Activated CD8-positive, alpha-beta memory T cell treated with anti-CD3 and anti-CD28 coated beads, Interleukin-2, amount 50 U/mL, for 24 hours (primary cell): ENCODE measurements around the gene CBR3.
A peak's percentile ranks its signal among the peaks of the same experiment; 100 is the strongest.
"Not testable (repeated sequence)": the region's sequence is repeated elsewhere in the genome, so short reads cannot be mapped to it uniquely, and the experiment has no call there.

ENCODE experiments used
- DNase-seq: peaks from one replicate; pipeline ENCODE4 v3.0.0-alpha.2; 2020; ENCODE audit errors: extremely low read depth

Gene CBR3

DNA sequence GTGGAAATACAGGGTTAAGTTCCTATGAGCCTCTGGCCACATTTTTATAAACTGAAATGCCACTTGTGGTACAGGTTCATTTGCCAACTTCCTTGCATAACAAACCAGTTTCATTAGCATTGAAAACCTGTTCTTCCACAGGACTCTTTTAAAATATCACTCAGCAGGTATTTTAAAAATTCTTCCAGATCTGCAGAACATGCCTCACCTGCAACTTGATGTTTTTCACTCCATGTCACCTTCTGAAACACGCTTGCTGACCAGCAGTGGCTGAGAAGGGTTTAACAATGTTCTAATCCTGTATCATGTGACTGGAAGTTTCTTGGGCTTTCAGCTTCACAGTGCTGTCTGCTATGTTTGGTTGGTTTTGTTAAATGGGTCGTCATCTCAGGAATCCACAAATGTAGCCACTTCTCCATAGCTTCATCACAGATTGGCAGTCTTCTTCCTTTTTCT is 17.6 kb upstream of the CBR3 start:
- no peak for DNase-seq

DNA sequence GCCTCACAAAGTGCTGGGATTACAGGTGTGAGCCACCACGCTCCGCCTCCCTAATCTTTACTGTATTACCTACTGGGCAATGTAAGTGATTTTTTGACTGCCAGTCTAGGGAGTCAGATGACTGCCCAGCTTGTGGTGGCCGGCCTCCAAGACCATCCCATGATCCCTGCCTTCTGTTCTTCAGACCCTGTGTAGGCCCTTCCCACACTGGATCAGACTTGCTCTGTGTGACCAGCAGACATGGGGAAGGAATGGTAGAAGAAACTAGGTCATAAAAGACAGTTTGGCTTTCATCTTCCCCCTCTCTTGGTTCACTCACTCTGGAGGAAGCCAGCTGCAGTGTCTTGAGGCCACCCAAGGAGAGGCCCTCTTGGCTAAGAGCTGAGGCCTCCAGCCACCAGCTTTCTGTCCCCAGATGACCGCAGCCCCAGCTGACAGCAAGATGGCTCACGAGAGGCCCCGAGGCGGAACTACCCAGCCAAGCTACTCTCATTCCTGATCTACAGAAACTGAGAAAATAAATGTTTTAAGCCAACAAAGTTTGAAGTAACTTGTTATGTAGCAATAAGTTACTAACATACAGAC is 14.5 kb upstream of the CBR3 start:
- DNase-seq: no peak

DNA sequence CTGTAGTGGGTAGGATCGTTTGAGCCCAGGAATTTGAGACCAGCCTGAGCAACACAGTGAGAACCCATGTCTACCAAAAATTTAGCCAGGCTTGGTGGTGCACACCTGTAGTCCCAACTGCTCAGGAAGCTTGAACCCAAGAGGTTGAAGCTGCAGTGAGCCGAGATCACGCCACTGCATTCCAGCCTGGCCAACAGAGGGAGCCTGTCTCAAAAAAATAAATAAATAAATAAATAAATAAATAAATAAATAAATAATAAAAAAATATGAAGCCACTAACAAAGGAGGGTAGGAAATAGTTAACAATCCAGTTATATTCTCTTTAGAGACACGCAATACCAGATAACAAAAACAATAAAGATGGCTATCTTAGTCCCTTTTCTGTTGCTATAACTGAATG is 11.9 kb upstream of the CBR3 start:
- no peak for DNase-seq

DNA sequence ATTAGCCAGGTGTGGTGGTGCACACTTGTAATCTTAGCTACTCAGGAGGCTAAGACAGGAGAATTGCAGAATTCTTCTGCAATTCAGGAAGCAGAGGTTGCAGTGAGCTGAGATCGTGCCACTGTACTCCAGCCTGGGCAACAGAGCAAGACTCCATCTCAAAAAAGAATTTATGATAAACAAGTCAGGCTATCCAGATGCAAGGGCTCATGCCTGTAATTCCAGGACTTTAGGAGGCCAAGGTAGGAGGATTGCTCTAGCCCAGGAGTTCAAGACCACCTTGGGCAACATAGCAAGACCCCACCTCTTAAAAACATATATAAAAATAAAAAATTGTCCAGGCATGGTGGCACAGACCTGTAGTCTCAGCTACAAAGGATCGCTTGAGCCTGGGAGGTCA is 10.5 kb upstream of the CBR3 start:
- DNase-seq: no peak

DNA sequence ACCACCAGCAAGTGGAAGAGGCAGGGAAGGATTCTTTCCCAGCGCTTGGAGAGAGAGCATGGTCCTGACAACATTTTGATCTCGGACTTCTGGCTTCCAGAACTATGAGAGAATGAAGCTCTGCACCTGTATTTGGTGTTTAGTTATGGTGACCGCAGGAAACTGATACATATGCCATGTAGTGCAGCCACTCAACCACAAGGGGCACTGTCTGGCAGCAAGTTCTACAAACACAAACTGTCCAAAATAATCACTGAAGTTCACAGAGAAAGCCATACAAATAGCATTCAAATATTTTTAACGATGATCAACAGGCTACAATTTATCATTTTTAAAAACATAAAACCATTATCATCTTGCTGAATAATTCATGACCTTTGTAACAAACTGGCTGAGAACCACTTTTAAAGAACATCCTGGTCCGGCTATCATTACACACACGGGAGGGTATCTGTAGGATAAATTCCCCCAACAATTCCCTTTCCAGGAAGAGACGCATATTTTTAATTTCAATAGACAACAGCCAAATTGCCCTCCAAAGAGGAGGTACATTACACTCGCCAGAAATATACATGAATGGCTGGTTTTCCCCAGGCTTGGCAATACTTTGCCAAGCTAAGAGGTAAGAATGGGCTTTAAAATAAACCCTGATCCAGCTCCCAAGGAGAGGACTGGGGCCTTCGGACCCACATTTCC is 9.2 kb upstream of the CBR3 start:
- no peak for DNase-seq

DNA sequence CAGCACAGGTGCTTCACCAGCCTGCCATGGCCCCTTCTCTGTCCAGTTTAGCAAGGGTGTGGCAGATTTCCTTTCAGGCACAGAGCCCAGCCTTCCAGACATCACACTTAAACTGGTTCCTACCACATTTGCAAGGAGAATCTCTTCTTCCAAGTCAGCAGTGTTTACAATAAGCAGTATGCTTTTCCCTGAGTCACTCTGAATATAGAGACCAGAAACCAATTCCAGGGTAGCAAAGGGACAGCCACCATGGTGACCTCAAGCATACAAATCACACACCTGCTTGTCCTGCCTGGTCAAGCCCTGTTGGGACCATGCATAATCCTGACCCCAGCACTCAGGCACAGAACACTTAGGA is 8.7 kb upstream of the CBR3 start:
- DNase-seq: no peak

DNA sequence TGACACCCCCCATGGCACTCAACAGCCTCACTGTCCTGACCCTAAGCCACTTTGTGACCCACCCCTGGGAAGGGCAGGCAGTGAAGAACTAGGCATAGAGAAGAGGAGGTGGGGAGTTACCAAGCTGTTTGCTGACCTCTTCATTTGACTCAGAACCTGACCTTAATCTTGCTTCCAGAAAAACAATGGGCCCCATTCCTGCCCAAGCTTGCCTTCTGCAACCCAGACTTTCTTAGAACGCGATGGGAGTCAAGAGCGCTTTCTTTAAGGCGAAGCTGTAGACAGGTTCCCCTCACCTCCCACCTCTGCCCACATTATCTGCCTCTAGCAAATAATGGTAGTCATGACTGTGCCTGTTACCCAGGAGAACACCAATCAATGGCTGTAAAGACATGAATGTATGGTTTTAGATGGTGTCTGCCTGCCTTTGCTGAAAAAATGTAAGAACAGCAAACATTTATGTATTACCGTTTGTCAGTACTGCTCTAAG is 8.2 kb upstream of the CBR3 start:
- no peak for DNase-seq

DNA sequence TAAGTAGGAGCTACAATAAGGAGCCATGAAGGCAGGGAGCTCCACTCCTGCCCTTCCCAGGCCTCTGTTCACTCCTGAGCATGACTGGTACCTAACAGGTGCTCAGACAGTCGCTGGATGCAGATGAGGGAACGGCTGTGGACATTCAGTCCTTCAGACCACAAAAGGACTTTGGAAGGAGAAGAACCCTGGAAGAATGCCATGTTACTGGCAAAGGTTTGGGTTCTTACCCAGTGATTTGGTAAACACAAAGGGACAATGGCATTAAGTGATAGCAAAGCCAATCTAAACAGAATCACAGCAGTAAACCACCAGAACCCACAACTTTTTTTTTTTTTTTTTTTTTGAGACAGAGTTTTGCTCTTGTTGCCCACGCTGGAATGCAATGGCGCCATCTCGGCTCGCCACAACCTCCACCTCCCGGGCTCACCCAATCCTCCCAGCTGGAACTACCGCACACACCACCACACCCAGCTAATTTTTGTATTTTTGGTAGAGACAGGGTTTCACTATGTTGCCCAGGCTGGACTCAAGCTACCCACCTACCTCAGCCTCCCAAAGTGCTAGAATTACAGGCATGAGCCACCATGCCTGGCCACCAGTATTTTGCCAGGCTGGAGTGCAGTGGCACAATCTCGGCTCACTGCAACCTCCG is 7.5 kb upstream of the CBR3 start:
- no peak for DNase-seq

DNA sequence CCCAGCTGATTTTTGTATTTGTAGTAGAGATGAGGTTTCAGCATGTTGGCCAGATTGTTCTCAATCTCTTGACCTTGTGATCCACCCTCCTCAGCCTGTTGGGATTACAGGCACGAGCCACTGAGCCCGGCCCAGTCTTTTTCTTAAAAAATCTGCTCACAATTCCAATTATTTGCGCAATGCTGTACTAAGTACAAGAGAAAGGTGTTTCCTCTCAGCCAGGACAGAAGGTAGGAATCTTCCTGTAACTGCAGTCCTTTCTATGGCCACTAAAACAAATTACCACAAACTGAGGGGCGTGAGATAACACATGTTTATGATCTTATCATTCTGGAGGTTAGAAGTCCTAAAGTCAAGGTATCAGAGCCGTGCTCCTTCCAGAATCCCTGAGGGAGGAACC is 6.9 kb upstream of the CBR3 start:
- no peak for DNase-seq

DNA sequence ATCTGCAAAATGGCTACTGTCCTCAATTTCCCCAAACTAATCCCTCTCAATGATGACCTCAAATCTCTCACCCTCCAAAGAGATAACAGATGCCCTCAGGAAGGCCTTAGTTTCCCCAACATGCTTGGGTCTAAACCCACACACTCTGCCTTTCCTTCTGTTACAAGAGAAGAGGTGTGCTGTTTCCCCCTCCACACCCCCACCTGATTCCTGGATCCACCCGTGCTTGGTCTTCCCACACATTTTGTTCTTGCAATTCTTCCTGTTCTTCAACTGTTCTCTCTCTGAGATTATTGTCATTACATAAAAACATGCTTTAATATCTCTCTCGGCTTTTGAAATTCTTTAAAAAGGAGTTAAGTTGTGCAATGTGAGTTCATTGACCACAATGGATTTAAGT is 5.7 kb upstream of the CBR3 start:
- no peak for DNase-seq

DNA sequence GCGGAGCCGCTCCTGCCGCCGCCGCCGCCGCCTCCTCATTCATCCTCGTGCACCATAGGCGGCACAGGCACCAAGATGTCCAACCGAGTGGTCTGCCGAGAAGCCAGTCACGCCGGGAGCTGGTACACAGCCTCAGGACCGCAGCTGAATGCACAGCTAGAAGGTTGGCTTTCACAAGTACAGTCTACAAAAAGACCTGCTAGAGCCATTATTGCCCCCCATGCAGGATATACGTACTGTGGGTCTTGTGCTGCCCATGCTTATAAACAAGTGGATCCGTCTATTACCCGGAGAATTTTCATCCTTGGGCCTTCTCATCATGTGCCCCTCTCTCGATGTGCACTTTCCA is 4.5 kb upstream of the CBR3 start:
- DNase-seq: not testable (repeated sequence)

DNA sequence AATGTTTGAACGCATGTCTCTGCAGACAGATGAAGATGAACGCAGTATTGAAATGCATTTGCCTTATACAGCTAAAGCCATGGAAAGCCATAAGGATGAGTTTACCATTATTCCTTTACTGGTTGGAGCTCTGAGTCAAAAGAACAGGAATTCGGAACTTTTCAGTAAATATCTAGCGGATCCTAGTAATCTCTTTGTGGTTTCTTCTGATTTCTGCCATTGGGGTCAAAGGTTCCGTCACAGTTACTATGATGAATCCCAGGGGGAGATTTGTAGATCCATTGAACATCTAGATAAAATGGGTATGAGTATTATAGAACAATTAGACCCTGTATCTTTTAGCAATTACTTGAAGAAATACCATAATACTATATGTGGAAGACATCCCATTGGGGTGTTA is 4.0 kb upstream of the CBR3 start:
- DNase-seq: not testable (repeated sequence)

DNA sequence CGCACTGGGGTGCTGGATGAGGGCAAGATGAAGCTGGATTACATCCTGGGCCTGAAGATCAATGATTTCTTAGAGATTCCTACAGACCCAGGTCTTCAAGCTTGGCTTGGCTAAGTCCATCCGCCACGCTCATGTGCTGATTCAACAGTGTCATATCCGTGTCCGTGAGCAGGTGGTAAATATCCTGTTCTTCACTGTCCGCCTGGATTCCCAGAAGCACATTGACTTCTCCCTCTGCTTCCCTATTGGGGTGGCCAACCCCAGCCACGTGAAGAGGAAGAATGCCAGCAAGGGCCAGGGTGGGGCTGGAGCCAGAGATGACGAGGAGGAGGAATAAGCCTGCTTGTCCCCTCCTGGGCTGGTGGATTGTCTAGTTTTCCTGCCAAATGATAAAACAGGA is 2.2 kb upstream of the CBR3 start:
- no peak for DNase-seq

DNA sequence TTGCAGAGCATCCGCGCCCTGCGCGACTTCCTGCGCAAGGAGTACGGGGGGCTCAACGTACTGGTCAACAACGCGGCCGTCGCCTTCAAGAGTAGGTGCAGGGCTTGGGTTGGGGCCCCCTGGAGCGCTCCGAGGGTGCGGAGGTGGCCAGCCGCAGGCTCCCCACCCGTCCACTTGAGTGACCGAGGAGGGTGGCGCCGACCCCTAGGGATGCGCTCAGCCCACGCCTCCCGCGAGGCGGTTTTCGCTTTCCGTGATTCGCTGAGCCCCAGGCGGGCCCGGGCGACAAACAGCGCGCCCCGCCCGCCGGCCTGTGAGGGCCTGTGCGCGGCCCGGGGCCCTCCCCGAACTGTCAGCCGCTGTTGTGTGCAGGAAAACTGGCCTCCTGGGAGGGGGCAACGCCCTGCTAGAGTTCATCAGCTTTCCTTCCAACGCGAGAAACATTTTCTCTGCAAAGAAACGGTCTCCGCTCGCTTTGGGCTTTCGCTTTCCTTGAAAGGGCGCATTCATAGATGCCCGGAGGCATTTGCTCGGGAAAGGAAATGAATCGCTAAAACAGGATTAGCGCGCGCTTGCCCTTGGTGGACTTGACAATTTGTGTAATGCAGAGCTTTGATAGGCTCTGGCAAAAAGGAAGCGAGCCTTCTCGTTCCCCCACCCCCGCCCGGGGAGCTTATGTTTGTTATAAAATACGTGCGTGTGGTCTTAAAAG is 668 bp downstream of the CBR3 start:
- no peak for DNase-seq

DNA sequence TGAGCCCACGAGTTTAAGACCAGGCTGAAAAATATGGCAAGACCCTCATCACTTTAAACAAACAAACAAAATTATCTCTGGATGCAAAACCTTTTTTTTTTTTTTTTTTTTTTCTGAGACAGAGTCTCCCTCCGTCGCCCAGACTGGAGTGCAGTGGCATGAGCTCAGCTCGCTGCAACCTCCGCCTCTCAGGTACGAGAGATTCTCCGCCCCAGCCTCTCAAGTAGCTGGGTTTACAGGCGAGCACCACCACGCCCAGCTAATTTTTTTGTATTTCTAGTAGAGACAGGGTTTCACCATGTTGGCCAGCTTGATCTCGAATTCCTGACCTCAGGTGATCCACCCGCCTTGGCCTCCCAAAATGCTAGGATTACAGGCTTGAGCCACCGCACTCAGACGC is 4.9 kb downstream of the CBR3 start:
- DNase-seq: not testable (repeated sequence)

DNA sequence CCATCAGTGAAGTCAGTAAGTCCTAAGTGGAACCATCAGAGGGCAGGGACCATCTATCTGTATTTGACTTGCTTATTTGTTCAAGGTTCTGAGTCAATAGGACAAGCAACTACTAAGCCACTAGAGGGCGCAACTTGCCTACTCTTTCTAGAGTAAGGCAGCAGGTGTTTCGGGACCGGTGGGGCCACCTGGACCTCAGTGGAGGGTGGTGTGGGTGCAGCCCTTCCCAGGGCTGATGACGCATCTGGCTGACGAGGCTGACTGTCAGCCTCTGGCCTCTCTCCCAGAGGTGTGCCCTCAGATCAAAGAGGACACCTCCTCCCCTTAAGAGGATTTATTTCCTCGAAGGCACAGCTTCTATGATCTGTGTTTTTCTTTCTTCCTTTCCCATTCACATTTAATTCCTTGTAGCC is 6.6 kb downstream of the CBR3 start:
- peak; percentile 64 for DNase-seq

DNA sequence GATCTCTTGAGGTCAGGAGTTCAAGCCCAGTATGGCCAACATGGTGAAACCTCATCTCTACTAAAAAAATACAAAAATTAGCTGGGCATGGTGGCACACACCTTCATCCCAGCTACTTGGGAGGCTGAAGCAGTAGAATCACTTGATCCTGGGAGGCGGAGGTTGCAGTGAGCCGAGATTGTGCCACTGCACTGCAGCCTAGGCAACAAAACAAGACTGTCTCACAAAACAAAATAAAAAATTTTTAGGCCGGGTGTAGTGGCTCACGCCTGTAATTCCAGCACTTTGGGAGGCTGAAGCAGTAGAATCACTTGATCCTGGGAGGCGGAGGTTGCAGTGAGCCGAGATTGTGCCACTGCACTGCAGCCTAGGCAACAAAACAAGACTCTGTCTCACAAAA is 9.4 kb downstream of the CBR3 start:
- DNase-seq: not testable (repeated sequence)

DNA sequence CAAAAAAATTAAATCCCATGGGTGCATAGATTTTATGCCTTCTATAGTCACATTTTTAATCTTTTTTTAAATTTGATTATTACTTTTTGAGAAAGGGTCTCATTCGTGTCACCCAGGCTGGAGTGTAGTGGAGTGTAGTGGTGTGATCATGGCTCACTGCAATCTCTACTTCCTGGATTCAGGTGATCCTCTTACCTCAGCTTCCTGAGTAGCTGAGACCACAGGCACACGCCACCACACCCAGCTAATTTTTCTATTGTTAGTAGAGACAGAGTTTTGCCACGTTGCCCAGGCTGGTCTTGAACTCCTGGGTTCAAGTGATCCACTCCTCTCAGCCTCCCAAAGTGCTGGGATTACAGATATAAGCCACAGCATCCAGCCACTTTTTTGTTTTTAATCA is 10.4 kb downstream of the CBR3 start:
- DNase-seq: no peak

DNA sequence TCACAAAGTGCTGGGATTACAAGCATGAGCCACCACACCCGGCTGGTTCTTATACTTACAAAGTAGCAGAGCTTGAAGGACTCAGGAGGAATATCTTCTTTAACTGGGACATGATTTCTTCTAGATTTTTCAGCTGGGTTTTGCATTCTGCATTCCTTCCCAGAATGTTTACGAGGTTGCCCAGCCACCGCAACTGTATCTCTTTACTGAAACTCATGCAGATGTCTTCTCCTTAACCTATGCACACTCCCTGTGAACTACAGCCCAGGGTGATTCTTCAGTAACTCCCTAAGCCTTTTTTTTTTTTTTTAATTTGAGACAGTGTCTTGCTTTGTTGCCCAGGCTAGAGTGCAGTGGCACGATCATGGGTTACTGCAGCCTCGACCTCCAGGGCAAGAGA is 13.0 kb downstream of the CBR3 start:
- no peak for DNase-seq

DNA sequence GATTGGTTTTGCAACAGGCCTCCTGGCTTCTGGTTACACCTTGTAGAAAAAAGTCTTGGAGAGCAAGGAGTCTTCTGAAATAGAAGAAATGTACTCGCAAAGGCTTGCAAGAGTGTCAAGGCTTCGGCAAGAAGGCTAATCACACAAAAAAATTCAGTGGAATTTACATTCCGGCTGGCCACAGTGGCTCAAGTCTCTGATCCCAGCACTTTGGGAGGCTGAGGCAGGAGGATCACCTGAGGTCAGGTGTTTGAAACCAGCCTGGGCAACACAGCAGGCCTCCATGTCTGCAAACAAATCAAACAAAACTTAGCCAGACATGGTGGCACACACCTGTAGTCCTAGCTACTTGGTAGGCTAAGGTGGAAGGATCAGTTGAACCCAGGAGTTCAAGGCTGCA is 14.0 kb downstream of the CBR3 start:
- DNase-seq: no peak

DNA sequence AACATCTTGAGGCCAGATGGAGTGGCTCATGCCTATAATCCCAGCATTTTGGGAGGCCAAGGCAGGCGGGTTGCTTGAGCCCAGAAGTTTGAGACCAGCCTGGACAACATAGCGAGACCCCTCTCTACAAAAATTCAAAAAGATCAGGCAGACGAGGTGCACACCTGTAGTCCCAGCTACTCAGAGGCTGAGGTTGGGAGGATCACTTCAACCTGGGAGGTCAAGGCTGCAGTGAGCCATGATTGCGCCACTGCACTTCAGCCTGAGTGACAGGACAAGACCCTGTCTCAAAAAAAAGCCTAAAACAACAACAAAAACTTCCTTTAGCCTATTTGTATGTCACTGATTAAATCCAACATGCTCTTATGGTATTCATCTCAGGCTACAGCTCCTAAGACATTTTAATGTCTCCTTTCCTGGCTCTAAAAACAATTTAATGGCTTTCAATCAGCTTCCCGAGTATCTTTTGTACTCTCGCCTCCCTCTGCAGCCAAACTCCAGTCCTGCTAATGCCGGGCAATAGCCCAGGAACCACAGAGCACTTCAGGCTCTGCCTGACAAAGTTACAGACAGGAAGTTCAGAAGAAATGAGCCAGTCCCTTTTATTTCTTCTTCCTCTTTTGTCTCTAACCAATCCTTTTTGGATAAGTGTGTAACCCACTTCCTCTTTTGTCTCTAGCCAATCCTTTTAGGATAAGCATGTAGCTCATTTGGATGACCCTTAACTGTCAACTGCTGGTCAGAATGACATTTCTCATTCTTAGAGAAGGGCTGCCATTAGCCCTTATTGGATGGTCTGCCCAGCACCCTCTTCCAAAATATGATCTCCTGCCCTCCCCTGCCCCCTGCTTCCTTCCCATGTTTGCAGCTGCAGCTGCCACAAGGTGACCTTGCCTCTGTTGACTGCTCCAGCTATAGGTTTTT is 15.2 kb downstream of the CBR3 start:
- no peak for DNase-seq
